Caco-2 (cell line): ENCODE data around the gene PODXL. TPM values are rescaled to one million over a fixed set of nuclear protein-coding genes. Genes with fewer than 3 reads are reported as not detected.
A peak's percentile ranks its signal among the peaks of the same experiment; 100 is the strongest.

Experiments used
- BruUV-seq: library from RNA; stranded (reverse); fragments of 400-500 nt; replicated peaks from 2 replicates; lab custom pipeline; 2021; lab: Mats Ljungman, UMichigan
- CTCF ChIA-PET: fragments of 300-600 bp; sonication (Branson Sonifier 250); formaldehyde crosslinking; loops from one replicate; lab custom pipeline; 2022; ENCODE audit warnings: antibody characterized with exemption; lab: Charles Lee
- POLR2A ChIA-PET: fragments of 300-600 bp; sonication (Branson Sonifier 250); formaldehyde crosslinking; loops from one replicate; lab custom pipeline; 2022; ENCODE audit warnings: antibody characterized with exemption; lab: Charles Lee
- DNase-seq, 2 experiments: peaks; one replicate each; pipeline versions ENCODE4 v3.0.0 to v3.0.0-alpha.2; 2020 to 2022
- H3K27me3 ChIP-seq: replicated peaks from 2 replicates; pipeline ENCODE4 v1.6.0; 2011; ENCODE audit warnings: low read length; ENCODE audit not compliant: control insufficient read depth, insufficient read depth
- H3K36me3 ChIP-seq: 2 replicates; pipeline ENCODE4 v1.5.1; 2011; ENCODE audit warnings: low read length; ENCODE audit not compliant: control insufficient read depth, insufficient read depth
- H3K4me1 ChIP-seq: fragments of 250-450 bp; sonication (Bioruptor Pico); 2 replicates; pipeline ENCODE4 v1.5.1; 2020; ENCODE audit warnings: mild to moderate bottlenecking
- H3K4me3 ChIP-seq: 2 replicates; pipeline ENCODE4 v1.5.1; 2011; ENCODE audit warnings: low read depth, mild to moderate bottlenecking, control low read depth, low read length
- H3K9me3 ChIP-seq: fragments of 250-450 bp; sonication (Bioruptor Pico); 2 replicates; pipeline ENCODE4 v1.5.1; 2020; ENCODE audit warnings: mild to moderate bottlenecking, moderate library complexity
- H3K27ac Mint-ChIP-seq: one replicate; pipeline ENCODE4 v1.8.0; 2022; ENCODE audit warnings: mixed read lengths; ENCODE audit not compliant: unreplicated experiment
- H3K27me3 Mint-ChIP-seq: one replicate; pipeline ENCODE4 v1.8.0; 2022; ENCODE audit warnings: mixed read lengths; ENCODE audit not compliant: insufficient read depth, unreplicated experiment
- H3K36me3 Mint-ChIP-seq: one replicate; pipeline ENCODE4 v1.8.0; 2022; ENCODE audit warnings: mild to moderate bottlenecking, mixed read lengths; ENCODE audit not compliant: insufficient read depth, unreplicated experiment
- H3K4me1 Mint-ChIP-seq: one replicate; pipeline ENCODE4 v1.8.0; 2022; ENCODE audit warnings: low read depth, mixed read lengths; ENCODE audit not compliant: unreplicated experiment
- H3K4me3 Mint-ChIP-seq: one replicate; pipeline ENCODE4 v1.8.0; 2022; ENCODE audit warnings: mild to moderate bottlenecking, moderate library complexity, mixed read lengths; ENCODE audit not compliant: unreplicated experiment
- H3K9me3 Mint-ChIP-seq: one replicate; pipeline ENCODE4 v1.8.0; 2022; ENCODE audit warnings: mixed read lengths; ENCODE audit not compliant: unreplicated experiment
- CTCF ChIP-seq, 2 experiments: fragments of 200-600 bp in 1 of 2; IDR thresholded peaks; 1 replicate in 1 of 2; 2 replicates in 1 of 2; pipeline versions ENCODE4 v1.5.1 to v1.8.0; 2011 to 2022; ENCODE audit warnings: antibody characterized with exemption in 1 of 2, control low read depth in 1 of 2, inconsistent platforms in 1 of 2, low read depth in 1 of 2, low read length in 1 of 2, mild to moderate bottlenecking in 1 of 2, moderate library complexity in 1 of 2; ENCODE audit not compliant: insufficient read depth in 1 of 2, severe bottlenecking in 1 of 2, unreplicated experiment in 1 of 2
- intact Hi-C: fragments of 100-400 bp; cut with micrococcal nuclease; formaldehyde crosslinking; loops from one replicate; pipeline ENCODE4 v1.10.0; 2022; ENCODE audit not compliant: unreplicated experiment
- total RNA-seq: library from RNA; stranded (reverse); gene quantifications from 2 replicates; pipeline ENCODE4 v1.2.3, GENCODE V29; 2022

PODXL gene
- total RNA-seq, 1 experiment from 2014 or later = 278 TPM

GRCh38 chr7:131487217-131487616 is 69.2 kb downstream of the PODXL start:
- no peaks in the 10 kb centered on the region for H3K9me3 ChIP-seq
- no peak for DNase-seq
- intact Hi-C loops = no loop called here
- ChIA-PET CTCF (no interaction called here), POLR2A (no interaction called here)
- no peaks in the 10 kb centered on the region for H3K4me1 Mint-ChIP-seq
- no peak overlapping the region for H3K27ac Mint-ChIP-seq
- H3K4me1 ChIP-seq = 0 out of 2 replicates have a peak, but pooled peaks cover 5% of the 10 kb centered on the region
- H3K36me3 ChIP-seq = no peaks in the 10 kb centered on the region
- no peaks in the 10 kb centered on the region for H3K27me3 ChIP-seq
- H3K9me3 Mint-ChIP-seq = no peaks in the 10 kb centered on the region
- H3K36me3 Mint-ChIP-seq = peaks cover 36% of the 10 kb centered on the region
- H3K4me3 ChIP-seq = no peak overlapping the region
- no peak for TF ChIP-seq CTCF (IDR thresholded peaks at IDR 0.05; ENCODE audit: insufficient read depth in 1 of 2, low read depth in 1 of 2, low read length in 1 of 2, severe bottlenecking in 1 of 2, unreplicated experiment in 1 of 2)
- no peaks in the 10 kb centered on the region for H3K27me3 Mint-ChIP-seq
- no TSS peak for BruUV-seq
- no peak overlapping the region for H3K4me3 Mint-ChIP-seq

- H3K4me3 Mint-ChIP-seq = no peak overlapping the region
- Histone ChIP-seq H3K9me3 (no peaks in the 10 kb centered on the region), H3K4me3 (no peak overlapping the region), H3K4me1 (peaks cover 6% of the 10 kb centered on the region), H3K36me3 (no peaks in the 10 kb centered on the region), H3K27me3 (no peaks in the 10 kb centered on the region)
- DNase-seq = no peak
- POLR2A ChIA-PET = no interaction called here
- intact Hi-C loops = no loop called here
- no TSS peak for BruUV-seq
- no peak for TF ChIP-seq CTCF (IDR thresholded peaks at IDR 0.05; ENCODE audit: insufficient read depth in 1 of 2, low read depth in 1 of 2, low read length in 1 of 2, severe bottlenecking in 1 of 2, unreplicated experiment in 1 of 2)
- H3K9me3 Mint-ChIP-seq = no peaks in the 10 kb centered on the region
- H3K4me1 Mint-ChIP-seq = no peaks in the 10 kb centered on the region
- CTCF ChIA-PET = no interaction called here
- H3K27ac Mint-ChIP-seq = no peak overlapping the region
- peaks cover 36% of the 10 kb centered on the region for H3K36me3 Mint-ChIP-seq
- no peaks in the 10 kb centered on the region for H3K27me3 Mint-ChIP-seq
Observed at GRCh38 chr7:131486346-131486745, 70.1 kb downstream of the PODXL start.

- no peaks in the 10 kb centered on the region for H3K9me3 Mint-ChIP-seq
- ChIA-PET CTCF (no interaction called here), POLR2A (no interaction called here)
- H3K4me1 ChIP-seq = peaks cover 21% of the 10 kb centered on the region
- no peaks in the 10 kb centered on the region for H3K27me3 ChIP-seq
- H3K27me3 Mint-ChIP-seq = no peaks in the 10 kb centered on the region
- intact Hi-C loops = no loop called here
- no peak overlapping the region for H3K4me3 Mint-ChIP-seq
- no peaks in the 10 kb centered on the region for H3K9me3 ChIP-seq
- no peak for TF ChIP-seq CTCF (IDR thresholded peaks at IDR 0.05; ENCODE audit: insufficient read depth in 1 of 2, low read depth in 1 of 2, low read length in 1 of 2, severe bottlenecking in 1 of 2, unreplicated experiment in 1 of 2)
- DNase-seq = no peak
- peak overlapping the region; percentile 39 for H3K27ac Mint-ChIP-seq
- H3K4me1 Mint-ChIP-seq = peaks cover 7% of the 10 kb centered on the region
- peaks cover 42% of the 10 kb centered on the region for H3K36me3 Mint-ChIP-seq
- H3K4me3 ChIP-seq = no peak overlapping the region
- no TSS peak for BruUV-seq
- H3K36me3 ChIP-seq = no peaks in the 10 kb centered on the region
Observed at GRCh38 chr7:131483586-131483985, 72.8 kb downstream of the PODXL start.
